IMR-90 (cell line): ENCODE results near the gene ADD1. TPM values are rescaled to one million over a fixed set of nuclear protein-coding genes. Genes with fewer than 3 reads are reported as not detected.

ENCODE experiments used
- ATAC-seq: fragments of 200-7000 bp; cut with Tn5 transposase; 2 replicates; pipeline ENCODE4 v1.9.1; 2020; ENCODE audit warnings: low read depth, mild to moderate bottlenecking, moderate library complexity
- BruUV-seq: library from RNA; stranded (reverse); fragments of 400-500 nt; replicated peaks from 2 replicates; lab custom pipeline; 2021; lab: Mats Ljungman, UMichigan
- CTCF ChIA-PET: fragments of 300-600 bp; formaldehyde crosslinking; extraction: SDS; loops from one replicate; lab custom pipeline; 2021; ENCODE audit warnings: antibody characterized with exemption; lab: Yijun Ruan, JAX
- POLR2A ChIA-PET: fragments of 300-600 bp; sonication (Branson Sonifier 250); formaldehyde crosslinking; loops from one replicate; lab custom pipeline; 2022; ENCODE audit warnings: antibody characterized with exemption; ENCODE audit not compliant: unreplicated experiment; lab: Charles Lee
- DNase-seq: peaks from one replicate; pipeline ENCODE4 v3.0.0; 2013
- H2AFZ ChIP-seq: replicated peaks from 2 replicates; pipeline ENCODE3; 2013; ENCODE audit warnings: low read length, mild to moderate bottlenecking; ENCODE audit not compliant: poor library complexity
- H2AK5ac ChIP-seq: 2 replicates; pipeline ENCODE4 v1.6.1; 2013; ENCODE audit warnings: low read depth, low read length, inconsistent platforms
- H2AK9ac ChIP-seq: replicated peaks from 2 replicates; pipeline ENCODE3; 2013; ENCODE audit warnings: mild to moderate bottlenecking, low read depth, low read length, moderate library complexity; ENCODE audit not compliant: poor library complexity
- H2BK120ac ChIP-seq: 2 replicates; pipeline ENCODE4 v1.6.1; 2013; ENCODE audit warnings: low read depth, low read length, inconsistent platforms
- H2BK15ac ChIP-seq: 3 replicates; pipeline ENCODE4 v1.6.1; 2013; ENCODE audit warnings: low read depth, low read length, inconsistent platforms
- H2BK20ac ChIP-seq: 2 replicates; pipeline ENCODE4 v1.6.1; 2013; ENCODE audit warnings: low read depth, mild to moderate bottlenecking, inconsistent platforms, low read length, moderate library complexity
- H2BK5ac ChIP-seq: 2 replicates; pipeline ENCODE4 v1.6.1; 2013; ENCODE audit warnings: mild to moderate bottlenecking, low read depth, low read length, inconsistent platforms; ENCODE audit not compliant: poor library complexity, severe bottlenecking
- H3K14ac ChIP-seq: replicated peaks from 2 replicates; pipeline ENCODE4 v1.6.1; 2013; ENCODE audit warnings: low read depth, low read length, inconsistent platforms
- H3K18ac ChIP-seq: 2 replicates; pipeline ENCODE4 v1.6.1; 2013; ENCODE audit warnings: low read depth, low read length, control low read depth
- H3K23ac ChIP-seq: 2 replicates; pipeline ENCODE4 v1.6.1; 2013; ENCODE audit warnings: low read depth, low read length, inconsistent platforms
- H3K27ac ChIP-seq: 2 replicates; pipeline ENCODE4 v1.5.1; 2013; ENCODE audit warnings: mild to moderate bottlenecking, control low read depth, low read length; ENCODE audit not compliant: insufficient read depth
- H3K27me3 ChIP-seq: 2 replicates; pipeline ENCODE4 v1.6.1; 2013; ENCODE audit warnings: low read length; ENCODE audit not compliant: control insufficient read depth, insufficient read depth
- H3K36me3 ChIP-seq: 2 replicates; pipeline ENCODE4 v1.6.1; 2013; ENCODE audit warnings: low read length, mixed read lengths; ENCODE audit not compliant: control insufficient read depth, insufficient read depth
- H3K4ac ChIP-seq: 2 replicates; pipeline ENCODE4 v1.6.1; 2013; ENCODE audit warnings: low read depth, low read length, inconsistent platforms
- H3K4me1 ChIP-seq: 2 replicates; pipeline ENCODE4 v1.6.1; 2013; ENCODE audit warnings: low read length, mixed read lengths; ENCODE audit not compliant: control insufficient read depth, insufficient read depth
- H3K4me2 ChIP-seq: 2 replicates; pipeline ENCODE4 v1.6.1; 2013; ENCODE audit warnings: low read depth, mild to moderate bottlenecking, control low read depth, low read length, moderate library complexity
- H3K4me3 ChIP-seq: 2 replicates; pipeline ENCODE4 v1.5.1; 2013; ENCODE audit warnings: low read depth, mild to moderate bottlenecking, control low read depth, low read length, moderate library complexity; ENCODE audit not compliant: insufficient read depth
- H3K56ac ChIP-seq: 2 replicates; pipeline ENCODE4 v1.6.1; 2013; ENCODE audit warnings: low read length, inconsistent platforms; ENCODE audit not compliant: insufficient read depth; ENCODE audit errors: extremely low read depth
- H3K79me1 ChIP-seq, 2 experiments: 2 replicates each; pipeline ENCODE4 v1.6.1; 2013; ENCODE audit warnings: low read length in 2 of 2, inconsistent platforms in 1 of 2, low read depth in 1 of 2
- H3K9ac ChIP-seq: 2 replicates; pipeline ENCODE4 v1.6.1; 2013; ENCODE audit warnings: low read depth, low read length, control low read depth
- H3K9me1 ChIP-seq: 2 replicates; pipeline ENCODE4 v1.6.1; 2013; ENCODE audit warnings: low read length, inconsistent platforms; ENCODE audit not compliant: insufficient read depth
- H3K9me3 ChIP-seq: 2 replicates; pipeline ENCODE4 v1.6.1; 2013; ENCODE audit warnings: low read length; ENCODE audit not compliant: control insufficient read depth, insufficient read depth
- H4K20me1 ChIP-seq: 2 replicates; pipeline ENCODE4 v1.6.1; 2013; ENCODE audit warnings: low read length, inconsistent platforms; ENCODE audit not compliant: insufficient read depth
- H4K5ac ChIP-seq: 2 replicates; pipeline ENCODE4 v1.6.1; 2013; ENCODE audit warnings: mild to moderate bottlenecking, low read depth, low read length, control low read depth
- H4K8ac ChIP-seq, 2 experiments: 2 replicates each; pipeline ENCODE4 v1.6.1; 2013; ENCODE audit warnings: low read depth in 2 of 2, low read length in 2 of 2, control low read depth in 1 of 2, inconsistent platforms in 1 of 2
- H4K91ac ChIP-seq: 2 replicates; pipeline ENCODE4 v1.6.1; 2013; ENCODE audit warnings: low read depth, low read length, inconsistent platforms; ENCODE audit not compliant: insufficient read depth
- MAZ ChIP-seq: IDR thresholded peaks from 2 replicates; pipeline ENCODE4 v1.6.1; 2012; ENCODE audit warnings: low read depth, mild to moderate bottlenecking, low read length, improper control_type of control experiment, moderate library complexity, borderline replicate concordance
- POLR2A ChIP-seq: IDR thresholded peaks from 2 replicates; pipeline ENCODE4 v1.6.1; 2012; ENCODE audit warnings: mild to moderate bottlenecking, low read depth, low read length
- WGBS, 2 experiments: methylation state at CpG; one replicate each; pipeline versions ENCODE4 v1.1.5 to v1.1.7; 2013; ENCODE audit warnings: missing lambda C conversion rate in 2 of 2; ENCODE audit not compliant: insufficient read length in 1 of 2; ENCODE audit errors: extremely low coverage in 2 of 2; 5-methylcytosine and 5-hydroxymethylcytosine counted together
- dilution Hi-C: fragments of 300-500 bp; cut with HindIII; formaldehyde crosslinking; loops from one replicate; pipeline ENCODE4 v1.14.3; 2018; ENCODE audit warnings: low sequenced_read_pairs; ENCODE audit not compliant: unreplicated experiment
- in situ Hi-C: fragments of 300-500 bp; cut with MboI; formaldehyde crosslinking; loops from 3 replicates; pipeline ENCODE4 v1.14.3; 2019; ENCODE audit warnings: low sequenced_read_pairs, inconsistent platforms, mixed read lengths
- intact Hi-C: fragments of 100-400 bp; cut with micrococcal nuclease; formaldehyde crosslinking; loops from 2 replicates; pipeline ENCODE4 v1.10.0; 2022
- polyA plus RNA-seq, 3 experiments: library from polyadenylated mRNA; depleted of rRNA; stranded (reverse); fragments of >200 nt; gene quantifications; 2 replicates each; pipeline ENCODE4 v1.2.3, GENCODE V29; 2012; ENCODE audit warnings: low replicate concordance in 1 of 3
- total RNA-seq: library from RNA; depleted of rRNA; stranded (reverse); fragments of >200 nt; gene quantifications from 2 replicates; pipeline ENCODE4 v1.2.3, GENCODE V29; 2012
- TF ChIP-seq, protein P1 (sequence below): fragments of 150-350 bp; IDR thresholded peaks from 2 replicates; pipeline ENCODE4 v1.6.1; 2016; ENCODE audit warnings: low read depth, mild to moderate bottlenecking, low read length, moderate library complexity, borderline replicate concordance

ADD1 gene
- total and polyA plus RNA-seq, 2 of the 4 experiments (the other 2 are of a cell fraction), result 122 to 215 TPM

DNA sequence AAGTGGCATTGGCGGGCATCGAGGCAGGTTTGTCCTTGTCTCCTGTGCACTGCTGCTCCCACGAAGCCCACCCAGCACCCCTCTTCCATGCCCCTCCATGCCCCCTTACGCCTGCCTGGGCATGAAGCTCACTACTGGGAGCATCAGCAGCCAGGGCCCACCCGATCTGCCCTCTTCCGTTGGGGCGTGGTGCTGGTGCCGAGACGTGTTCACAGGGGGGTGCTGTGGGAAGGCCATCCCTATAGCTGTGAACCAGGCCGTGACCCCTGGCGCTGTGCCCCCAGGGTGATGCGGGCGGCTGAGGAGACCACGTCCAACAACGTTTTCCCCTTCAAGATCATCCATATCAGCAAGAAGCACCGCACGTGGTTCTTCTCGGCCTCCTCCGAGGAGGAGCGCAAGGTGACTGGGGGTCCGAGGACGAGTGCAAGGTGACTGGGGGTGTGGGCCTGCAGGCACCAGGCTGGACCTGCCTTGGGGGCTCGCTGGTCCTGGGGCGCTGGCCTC lies 19.3 kb upstream of the ADD1 start:
- no peak overlapping the region for H4K91ac ChIP-seq
- H2AFZ ChIP-seq, result no peak overlapping the region
- peaks cover 11 to 48% of the 10 kb centered on the region in 2 experiments for H3K79me1 ChIP-seq
- in situ Hi-C loops (no loop called here), intact Hi-C loops (no loop called here), dilution Hi-C loops (no loop called here)
- H3K9ac ChIP-seq, result no peak overlapping the region
- no peak overlapping the region for H3K4me3 ChIP-seq
- no peak overlapping the region for H2AK9ac ChIP-seq
- no peak overlapping the region for H4K5ac ChIP-seq
- H3K27ac ChIP-seq, result no peak overlapping the region
- no peak overlapping the region for H3K4me2 ChIP-seq
- H3K23ac ChIP-seq, result no peak overlapping the region
- no TSS peak for BruUV-seq
- peaks cover 5% of the 10 kb centered on the region for H3K4me1 ChIP-seq
- H4K20me1 ChIP-seq, result peaks cover 12% of the 10 kb centered on the region; the same call in 1 of the 2 replicates
- H3K56ac ChIP-seq, result no peak overlapping the region
- no peaks in the 10 kb centered on the region for H3K9me3 ChIP-seq
- no peak overlapping the region for H3K14ac ChIP-seq
- no peak overlapping the region for H2AK5ac ChIP-seq
- ChIA-PET POLR2A (no interaction called here), CTCF (no interaction called here)
- H3K18ac ChIP-seq, result no peak overlapping the region
- H3K4ac ChIP-seq, result no peak overlapping the region
- H2BK15ac ChIP-seq, result no peak overlapping the region
- ATAC-seq, result no peak
- H4K8ac ChIP-seq, result no peak overlapping the region
- no peaks in the 10 kb centered on the region for H3K27me3 ChIP-seq
- no peak for TF ChIP-seq POLR2A
- no peak for TF ChIP-seq MAZ
- TF ChIP-seq, protein P1, sequence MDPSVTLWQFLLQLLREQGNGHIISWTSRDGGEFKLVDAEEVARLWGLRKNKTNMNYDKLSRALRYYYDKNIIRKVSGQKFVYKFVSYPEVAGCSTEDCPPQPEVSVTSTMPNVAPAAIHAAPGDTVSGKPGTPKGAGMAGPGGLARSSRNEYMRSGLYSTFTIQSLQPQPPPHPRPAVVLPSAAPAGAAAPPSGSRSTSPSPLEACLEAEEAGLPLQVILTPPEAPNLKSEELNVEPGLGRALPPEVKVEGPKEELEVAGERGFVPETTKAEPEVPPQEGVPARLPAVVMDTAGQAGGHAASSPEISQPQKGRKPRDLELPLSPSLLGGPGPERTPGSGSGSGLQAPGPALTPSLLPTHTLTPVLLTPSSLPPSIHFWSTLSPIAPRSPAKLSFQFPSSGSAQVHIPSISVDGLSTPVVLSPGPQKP, result no peak
- peaks cover 76% of the 10 kb centered on the region for H3K36me3 ChIP-seq
- H3K9me1 ChIP-seq, result peaks cover 28% of the 10 kb centered on the region
- no peak overlapping the region for H2BK120ac ChIP-seq
- no peak overlapping the region for H2BK5ac ChIP-seq
- WGBS, 2 experiments, result 100% methylated on average over 2 of the region's 24 CpGs; no CpG with 5 or more reads in 1 of the 2 experiments
- no peak for DNase-seq
- no peak overlapping the region for H2BK20ac ChIP-seq
